Kidney epithelial cell (primary cell): ENCODE measurements around the gene TAS2R13. TPM values are rescaled to one million over a fixed set of nuclear protein-coding genes. Genes with fewer than 3 reads are reported as not detected.

Source experiments
- DNase-seq: peaks from one replicate; pipeline ENCODE4 v3.0.0-alpha.2; 2010; ENCODE audit warnings: low read depth
- H3K27me3 ChIP-seq: 2 replicates; pipeline ENCODE4 v1.6.0; 2011; ENCODE audit warnings: low read length; ENCODE audit not compliant: control insufficient read depth, insufficient read depth
- H3K36me3 ChIP-seq: 2 replicates; pipeline ENCODE4 v1.5.1; 2011; ENCODE audit warnings: low read length; ENCODE audit not compliant: control insufficient read depth, insufficient read depth
- H3K4me3 ChIP-seq: 2 replicates; pipeline ENCODE4 v1.5.1; 2011; ENCODE audit warnings: low read depth, mild to moderate bottlenecking, control low read depth, low read length
- total RNA-seq: library from RNA; depleted of rRNA; stranded (reverse); fragments of >200 nt; gene quantifications from 2 replicates; pipeline ENCODE4 v1.2.3, GENCODE V29; 2015
- TF ChIP-seq, protein P1 (sequence below): IDR thresholded peaks from 2 replicates; pipeline ENCODE4 v1.5.1; 2011; ENCODE audit warnings: mild to moderate bottlenecking, moderate library complexity, low read length, control low read depth, inconsistent platforms; ENCODE audit not compliant: insufficient read depth, poor library complexity, severe bottlenecking

Gene TAS2R13
- total RNA-seq, 1 donor from 2014 or later, result 0.21 TPM

DNA sequence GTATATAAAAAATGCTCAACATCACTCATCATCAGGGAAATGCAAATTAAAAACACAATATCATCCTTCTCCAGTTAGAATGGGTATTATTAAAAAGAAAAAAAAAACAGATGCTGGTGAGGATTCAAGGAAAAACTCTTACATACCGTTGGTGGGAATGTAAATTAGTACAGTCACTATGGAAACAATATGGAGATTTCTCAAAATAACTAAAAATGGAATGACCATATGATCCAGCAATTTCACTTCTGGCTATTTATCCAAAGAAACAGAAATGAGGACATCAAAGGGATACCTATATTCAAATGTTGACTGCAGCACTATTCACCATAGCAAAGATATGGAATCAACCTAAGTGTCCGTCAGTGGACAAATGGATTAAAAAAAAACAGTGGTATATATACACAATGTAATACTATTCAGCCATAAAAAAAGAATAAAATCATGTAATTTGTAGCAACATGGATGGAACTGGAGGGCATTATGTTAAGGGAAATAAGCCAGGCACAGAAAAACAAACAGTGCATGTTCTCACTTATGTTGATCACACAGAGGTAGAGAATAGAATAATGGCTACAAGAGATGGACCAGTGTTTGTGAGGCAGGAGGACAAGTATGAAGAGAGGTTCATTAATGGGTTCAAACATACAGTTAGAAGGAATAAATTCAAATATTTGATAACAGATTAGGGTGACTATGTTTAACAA lies 45.7 kb downstream of the TAS2R13 start:
- DNase-seq, result no peak
- no peak overlapping the region for H3K4me3 ChIP-seq
- no peaks in the 10 kb centered on the region for H3K36me3 ChIP-seq
- TF ChIP-seq, protein P1, sequence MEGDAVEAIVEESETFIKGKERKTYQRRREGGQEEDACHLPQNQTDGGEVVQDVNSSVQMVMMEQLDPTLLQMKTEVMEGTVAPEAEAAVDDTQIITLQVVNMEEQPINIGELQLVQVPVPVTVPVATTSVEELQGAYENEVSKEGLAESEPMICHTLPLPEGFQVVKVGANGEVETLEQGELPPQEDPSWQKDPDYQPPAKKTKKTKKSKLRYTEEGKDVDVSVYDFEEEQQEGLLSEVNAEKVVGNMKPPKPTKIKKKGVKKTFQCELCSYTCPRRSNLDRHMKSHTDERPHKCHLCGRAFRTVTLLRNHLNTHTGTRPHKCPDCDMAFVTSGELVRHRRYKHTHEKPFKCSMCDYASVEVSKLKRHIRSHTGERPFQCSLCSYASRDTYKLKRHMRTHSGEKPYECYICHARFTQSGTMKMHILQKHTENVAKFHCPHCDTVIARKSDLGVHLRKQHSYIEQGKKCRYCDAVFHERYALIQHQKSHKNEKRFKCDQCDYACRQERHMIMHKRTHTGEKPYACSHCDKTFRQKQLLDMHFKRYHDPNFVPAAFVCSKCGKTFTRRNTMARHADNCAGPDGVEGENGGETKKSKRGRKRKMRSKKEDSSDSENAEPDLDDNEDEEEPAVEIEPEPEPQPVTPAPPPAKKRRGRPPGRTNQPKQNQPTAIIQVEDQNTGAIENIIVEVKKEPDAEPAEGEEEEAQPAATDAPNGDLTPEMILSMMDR, result no peak
- H3K27me3 ChIP-seq, result no peaks in the 10 kb centered on the region

DNA sequence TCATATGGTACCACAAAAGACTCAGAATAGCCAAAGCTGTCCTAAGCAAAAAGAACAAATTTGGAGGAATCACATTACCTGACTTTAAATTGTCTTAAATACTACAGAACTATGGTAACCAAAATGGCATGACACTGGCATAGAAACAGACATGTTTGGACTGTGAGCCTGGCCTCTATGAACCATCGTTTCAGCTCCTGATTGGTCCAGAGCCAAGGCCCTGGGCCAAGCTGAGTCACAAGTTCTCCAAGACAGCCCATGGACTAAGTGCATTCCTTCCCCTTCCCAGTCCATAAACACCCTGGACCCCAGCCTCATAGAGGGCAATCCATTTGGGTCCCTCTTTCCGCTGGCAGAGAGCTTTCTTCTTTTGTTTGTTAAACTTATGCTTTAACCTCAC lies 48.0 kb downstream of the TAS2R13 start:
- Histone ChIP-seq H3K36me3 (no peaks in the 10 kb centered on the region), H3K4me3 (no peak overlapping the region), H3K27me3 (no peaks in the 10 kb centered on the region)
- no peak for DNase-seq
- TF ChIP-seq, protein P1, result no peak

Other genes starting within 250 kb of the TAS2R13 start
- 1.1 and 1.5 TPM in 2 replicates for gene STYK1, start 235.5 kb downstream of the TAS2R13 start, total RNA-seq
- 307 and 312 TPM in 2 replicates for gene YBX3, start 186.2 kb downstream of the TAS2R13 start, total RNA-seq
- gene TAS2R7, start 106.9 kb downstream of the TAS2R13 start, total RNA-seq, result not detected in 2 replicates
- 0.08 TPM in 1 of 2 replicates, not detected in the other for gene TAS2R8, start 102.3 kb downstream of the TAS2R13 start, total RNA-seq
- not detected in 2 replicates for gene TAS2R9, start 99.4 kb downstream of the TAS2R13 start, total RNA-seq
- gene TAS2R10, start 83.2 kb downstream of the TAS2R13 start, total RNA-seq, result 0.34 and 0.46 TPM in 2 replicates
- gene PRR4, start 60.1 kb downstream of the TAS2R13 start, total RNA-seq, result 0.38 and 0.55 TPM in 2 replicates
- 6.2 and 8.7 TPM in 2 replicates for gene PRH1, start 25.3 kb downstream of the TAS2R13 start, total RNA-seq
- not detected in 2 replicates for gene PRH2, start 19.7 kb upstream of the TAS2R13 start, total RNA-seq
- 2.5 and 3.1 TPM in 2 replicates for gene TAS2R14, start 29.7 kb upstream of the TAS2R13 start, total RNA-seq
- gene TAS2R50, start 77.3 kb upstream of the TAS2R13 start, total RNA-seq, result 0.41 and 0.96 TPM in 2 replicates
- gene TAS2R20, start 88.7 kb upstream of the TAS2R13 start, total RNA-seq, result 0.41 and 1.0 TPM in 2 replicates
- 1.6 TPM in 1 of 2 replicates, not detected in the other for gene TAS2R19, start 113.1 kb upstream of the TAS2R13 start, total RNA-seq
- gene TAS2R31, start 121.8 kb upstream of the TAS2R13 start, total RNA-seq, result 0.84 and 2.6 TPM in 2 replicates
- gene TAS2R46, start 152.7 kb upstream of the TAS2R13 start, total RNA-seq, result 0.33 and 0.41 TPM in 2 replicates
- gene TAS2R43, start 182.8 kb upstream of the TAS2R13 start, total RNA-seq, result not detected in 2 replicates
- gene TAS2R30, start 225.1 kb upstream of the TAS2R13 start, total RNA-seq, result 0.48 and 0.84 TPM in 2 replicates